Uterus (tissue), 4 donors: ENCODE measurements around the gene CRB1. TPM values are rescaled to one million over a fixed set of nuclear protein-coding genes. Genes with fewer than 3 reads are reported as not detected.

ENCODE experiments used
- DNase-seq, 2 donors: peaks; one replicate each; pipeline ENCODE4 v3.0.0-alpha.2; 2019 to 2020
- H3K27ac ChIP-seq, 2 donors: fragments of 200-600 bp; sonication (generic); 1 replicate in 1 of 2; 2 replicates in 1 of 2; pipeline ENCODE4 v1.5.1; 2016 to 2018
- H3K27me3 ChIP-seq, 2 donors: fragments of 200-600 bp; sonication (generic); one replicate each; pipeline ENCODE4 v1.5.1; 2018 to 2019; ENCODE audit warnings: control low read depth in 1 of 2
- H3K36me3 ChIP-seq, 2 donors: fragments of 200-600 bp; sonication (generic); one replicate each; pipeline ENCODE4 v1.5.1; 2019; ENCODE audit warnings: control low read depth in 1 of 2
- H3K4me1 ChIP-seq, 2 donors: fragments of 200-600 bp; sonication (generic); one replicate each; pipeline ENCODE4 v1.5.1; 2018 to 2019; ENCODE audit warnings: control low read depth in 1 of 2
- H3K4me3 ChIP-seq, 2 donors: fragments of 200-600 bp; sonication (generic); 1 replicate in 1 of 2; 2 replicates in 1 of 2; pipeline ENCODE4 v1.5.1; 2018 to 2019; ENCODE audit warnings: mild to moderate bottlenecking in 1 of 2
- H3K9me3 ChIP-seq, 2 donors: fragments of 200-600 bp; sonication (generic); one replicate each; pipeline ENCODE4 v1.5.1; 2019; ENCODE audit warnings: control low read depth in 1 of 2
- POLR2A ChIP-seq, 2 donors: fragments of 450-650 bp; IDR thresholded peaks; one replicate each; pipeline ENCODE4 v1.6.1; 2016; ENCODE audit warnings: antibody characterized with exemption in 2 of 2, mild to moderate bottlenecking in 1 of 2, moderate library complexity in 1 of 2
- intact Hi-C: fragments of 100-400 bp; cut with DNase I; formaldehyde crosslinking; loops from one replicate; pipeline ENCODE4 v1.15.1; 2023; ENCODE audit warnings: low total_unique reads
- total RNA-seq, 4 donors: library from RNA; depleted of rRNA in 3 of 4; stranded (reverse); fragments of >200 nt in 3 of 4; gene quantifications; one replicate each; pipeline versions ENCODE4 v1.1.0 to v1.2.4, GENCODE V29; 2014 to 2023
- TF ChIP-seq, protein P1 (sequence below), 4 experiments: fragments of 200-600 bp in 2 of 4; fragments of 450-650 bp in 2 of 4; sonication (generic) in 2 of 4; IDR thresholded peaks; one replicate each; pipeline ENCODE4 v1.5.1; 2016 to 2019; ENCODE audit warnings: antibody characterized with exemption in 4 of 4, mild to moderate bottlenecking in 2 of 4, moderate library complexity in 1 of 4
- donor health status: DM: yes; HTN: yes; CAD: no.

Gene CRB1
- total RNA-seq, 4 donors from 2014 or later: 0.55 to 1.0 TPM; not detected in 2

DNA sequence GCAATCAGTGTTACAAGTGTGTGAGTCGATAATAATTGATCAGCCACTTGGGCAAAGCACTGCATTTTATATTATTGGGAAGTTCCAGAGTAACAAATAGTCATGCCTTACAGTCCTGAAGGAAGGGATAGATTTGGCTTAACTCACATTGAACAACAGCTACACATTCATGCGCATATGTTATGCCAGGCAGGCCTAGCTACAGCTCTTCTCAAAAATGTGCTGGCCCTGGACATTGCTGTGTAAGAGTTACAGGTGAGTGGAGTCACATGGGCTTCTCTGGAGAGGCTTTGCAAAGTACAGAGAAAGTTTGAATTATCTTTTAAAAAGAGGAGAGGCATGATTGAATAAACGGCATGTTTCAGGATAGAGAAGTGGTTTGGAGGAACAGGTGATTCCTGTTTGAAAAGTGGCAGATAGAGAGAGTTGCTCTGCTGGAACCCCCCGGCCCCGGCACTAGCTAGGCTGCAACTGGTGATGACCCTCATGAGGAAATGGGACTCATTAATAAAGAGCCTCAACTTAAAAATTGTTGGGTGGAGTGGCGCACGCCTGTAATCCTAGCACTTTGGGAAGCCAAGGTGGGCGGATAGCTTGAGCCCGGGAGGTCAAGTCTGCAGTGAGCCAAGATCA, 200.6 kb downstream of the CRB1 start:
- Histone ChIP-seq H3K4me1 (no peaks in the 10 kb centered on the region), H3K27me3 (no peaks in the 10 kb centered on the region), H3K27ac (no peak overlapping the region), H3K4me3 (no peak overlapping the region), H3K36me3 (no peaks in the 10 kb centered on the region), H3K9me3 (no peaks in the 10 kb centered on the region)
- no peak for TF ChIP-seq POLR2A (IDR thresholded peaks at IDR 0.05)
- TF ChIP-seq, protein P1, sequence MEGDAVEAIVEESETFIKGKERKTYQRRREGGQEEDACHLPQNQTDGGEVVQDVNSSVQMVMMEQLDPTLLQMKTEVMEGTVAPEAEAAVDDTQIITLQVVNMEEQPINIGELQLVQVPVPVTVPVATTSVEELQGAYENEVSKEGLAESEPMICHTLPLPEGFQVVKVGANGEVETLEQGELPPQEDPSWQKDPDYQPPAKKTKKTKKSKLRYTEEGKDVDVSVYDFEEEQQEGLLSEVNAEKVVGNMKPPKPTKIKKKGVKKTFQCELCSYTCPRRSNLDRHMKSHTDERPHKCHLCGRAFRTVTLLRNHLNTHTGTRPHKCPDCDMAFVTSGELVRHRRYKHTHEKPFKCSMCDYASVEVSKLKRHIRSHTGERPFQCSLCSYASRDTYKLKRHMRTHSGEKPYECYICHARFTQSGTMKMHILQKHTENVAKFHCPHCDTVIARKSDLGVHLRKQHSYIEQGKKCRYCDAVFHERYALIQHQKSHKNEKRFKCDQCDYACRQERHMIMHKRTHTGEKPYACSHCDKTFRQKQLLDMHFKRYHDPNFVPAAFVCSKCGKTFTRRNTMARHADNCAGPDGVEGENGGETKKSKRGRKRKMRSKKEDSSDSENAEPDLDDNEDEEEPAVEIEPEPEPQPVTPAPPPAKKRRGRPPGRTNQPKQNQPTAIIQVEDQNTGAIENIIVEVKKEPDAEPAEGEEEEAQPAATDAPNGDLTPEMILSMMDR (IDR thresholded peaks at IDR 0.05): no peak
- no peak for DNase-seq
- intact Hi-C loops: no loop called here

DNA sequence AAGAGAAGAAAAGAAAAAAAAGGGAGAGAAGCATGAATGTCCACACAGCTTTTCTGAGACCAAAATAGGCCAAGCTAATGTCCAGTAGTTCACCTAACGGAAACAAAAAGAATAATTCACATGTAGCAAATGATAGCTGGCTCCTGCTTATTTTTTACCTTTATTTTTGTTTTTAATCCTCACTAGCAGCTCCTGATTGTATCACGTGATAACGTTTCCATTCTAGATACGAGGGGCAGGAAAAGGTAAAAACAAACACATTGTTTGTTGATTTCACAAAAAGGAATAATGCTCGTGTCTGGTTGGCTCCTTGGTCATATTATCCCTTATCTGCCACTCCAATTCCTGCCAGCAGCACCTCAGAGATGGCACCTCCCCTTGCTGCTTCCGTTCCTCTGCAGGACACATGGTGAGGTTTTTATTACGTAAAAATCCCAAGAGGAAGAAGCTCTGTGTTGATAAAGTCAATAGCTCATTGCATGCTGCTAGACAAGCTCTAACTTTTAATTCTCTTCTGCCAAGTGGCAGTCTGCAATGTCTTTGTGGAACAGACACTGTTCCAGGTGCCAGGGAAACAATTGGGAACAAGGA, 201.7 kb downstream of the CRB1 start:
- no peak overlapping the region for H3K4me3 ChIP-seq
- intact Hi-C loops: no loop called here
- no peaks in the 10 kb centered on the region for H3K36me3 ChIP-seq
- H3K27ac ChIP-seq: no peak overlapping the region
- no peaks in the 10 kb centered on the region for H3K4me1 ChIP-seq
- H3K9me3 ChIP-seq: no peaks in the 10 kb centered on the region
- no peaks in the 10 kb centered on the region for H3K27me3 ChIP-seq
- TF ChIP-seq POLR2A (IDR thresholded peaks at IDR 0.05): no peak
- TF ChIP-seq, protein P1 (IDR thresholded peaks at IDR 0.05): no peak
- DNase-seq: no peak

DNA sequence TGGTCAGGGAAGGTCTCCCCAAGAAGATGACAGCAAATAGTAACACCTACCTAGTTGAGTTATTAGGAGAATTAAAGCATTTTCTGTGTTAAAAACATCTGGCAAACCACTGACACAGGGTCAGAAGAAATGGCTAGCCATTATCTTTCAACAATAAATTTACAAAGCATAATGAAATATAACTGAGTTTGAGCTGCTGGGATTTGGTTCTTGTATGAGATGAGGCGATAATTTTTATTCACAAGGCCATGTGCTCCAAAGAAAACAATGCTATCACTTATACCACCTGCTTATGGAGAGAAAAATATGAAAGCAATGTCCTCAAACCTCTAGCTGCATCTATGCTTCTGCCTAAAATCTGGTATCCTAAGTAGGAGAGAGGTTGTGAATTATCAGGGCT, 202.3 kb downstream of the CRB1 start:
- DNase-seq: no peak
- no peaks in the 10 kb centered on the region for H3K36me3 ChIP-seq
- H3K27ac ChIP-seq: no peak overlapping the region
- TF ChIP-seq, protein P1 (IDR thresholded peaks at IDR 0.05): no peak
- TF ChIP-seq POLR2A (IDR thresholded peaks at IDR 0.05): no peak
- H3K4me3 ChIP-seq: no peak overlapping the region
- intact Hi-C loops: no loop called here
- no peaks in the 10 kb centered on the region for H3K4me1 ChIP-seq
- no peaks in the 10 kb centered on the region for H3K27me3 ChIP-seq
- no peaks in the 10 kb centered on the region for H3K9me3 ChIP-seq

GRCh38 chr1:197471248-197471985, 203.4 kb downstream of the CRB1 start:
- TF ChIP-seq, protein P1 (IDR thresholded peaks at IDR 0.05): no peak
- no peak for TF ChIP-seq POLR2A (IDR thresholded peaks at IDR 0.05)
- Histone ChIP-seq H3K27me3 (no peaks in the 10 kb centered on the region), H3K4me3 (no peak overlapping the region), H3K4me1 (no peaks in the 10 kb centered on the region), H3K9me3 (no peaks in the 10 kb centered on the region), H3K27ac (no peak overlapping the region), H3K36me3 (no peaks in the 10 kb centered on the region)
- intact Hi-C loops: no loop called here
- no peak for DNase-seq

DNA sequence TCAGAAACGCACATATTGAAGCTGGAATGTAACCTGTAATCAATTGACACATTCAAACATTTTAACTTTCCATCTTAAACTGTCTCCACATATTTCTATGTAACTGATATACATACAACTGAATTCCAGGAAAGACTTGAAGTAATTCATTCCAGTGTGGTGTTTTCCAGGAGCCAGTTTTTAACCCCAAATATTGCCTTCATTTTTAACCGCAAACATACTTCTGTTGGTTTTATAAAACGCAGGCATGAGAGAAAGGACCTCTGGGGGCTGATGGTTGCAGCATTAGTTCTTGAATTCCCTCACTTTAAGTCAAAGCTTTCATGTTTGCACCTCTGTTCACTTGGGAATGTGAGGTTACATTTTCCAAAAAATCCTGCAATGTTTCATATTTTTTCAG, 204.1 kb downstream of the CRB1 start:
- Histone ChIP-seq H3K9me3 (no peaks in the 10 kb centered on the region), H3K4me3 (no peak overlapping the region), H3K36me3 (no peaks in the 10 kb centered on the region), H3K27me3 (no peaks in the 10 kb centered on the region), H3K27ac (no peak overlapping the region), H3K4me1 (no peaks in the 10 kb centered on the region)
- no peak for TF ChIP-seq POLR2A (IDR thresholded peaks at IDR 0.05)
- TF ChIP-seq, protein P1 (IDR thresholded peaks at IDR 0.05): no peak
- DNase-seq: no peak
- intact Hi-C loops: no loop called here
